PC-9 (cell line): Measurements from ENCODE around the gene CBFB. TPM values are rescaled to one million over a fixed set of nuclear protein-coding genes. Genes with fewer than 3 reads are reported as not detected.

Experiments
- BruUV-seq: library from RNA; stranded (reverse); fragments of 400-500 nt; replicated peaks from 2 replicates; lab custom pipeline; 2021; lab: Mats Ljungman, UMichigan
- CTCF ChIA-PET: fragments of 300-600 bp; sonication (Branson Sonifier 250); formaldehyde crosslinking; loops from one replicate; lab custom pipeline; 2022; ENCODE audit warnings: antibody characterized with exemption; lab: Charles Lee
- POLR2A ChIA-PET: fragments of 300-600 bp; sonication (Branson Sonifier 250); formaldehyde crosslinking; loops from one replicate; lab custom pipeline; 2022; ENCODE audit warnings: antibody characterized with exemption; ENCODE audit not compliant: unreplicated experiment; lab: Charles Lee
- DNase-seq, 2 experiments: peaks; one replicate each; pipeline versions ENCODE4 v3.0.0 to v3.0.0-alpha.2; 2015 to 2022; ENCODE audit warnings: mixed read lengths in 1 of 2
- H2AFZ ChIP-seq: fragments of 200-600 bp; sonication (generic); 2 replicates; pipeline ENCODE4 v1.8.1; 2017; ENCODE audit warnings: antibody characterized with exemption
- H3F3A ChIP-seq: fragments of 200-600 bp; sonication (generic); 2 replicates; pipeline ENCODE4 v1.8.1; 2017; ENCODE audit warnings: antibody characterized with exemption, mild to moderate bottlenecking, low read depth; ENCODE audit not compliant: insufficient read depth
- H3K27ac ChIP-seq: fragments of 200-600 bp; sonication (generic); 2 replicates; pipeline ENCODE4 v1.6.1; 2016; ENCODE audit warnings: mixed run types
- H3K27me3 ChIP-seq: fragments of 200-600 bp; sonication (generic); 2 replicates; pipeline ENCODE4 v1.6.1; 2016; ENCODE audit warnings: low read depth, mixed run types; ENCODE audit not compliant: insufficient read depth
- H3K36me3 ChIP-seq: fragments of 200-600 bp; sonication (generic); 2 replicates; pipeline ENCODE4 v1.6.1; 2016; ENCODE audit warnings: low read depth, mixed run types
- H3K4me1 ChIP-seq: fragments of 200-600 bp; sonication (generic); replicated peaks from 2 replicates; pipeline ENCODE4 v1.6.1; 2016; ENCODE audit warnings: mixed run types; ENCODE audit not compliant: insufficient read depth
- H3K4me2 ChIP-seq: fragments of 200-600 bp; sonication (generic); 2 replicates; pipeline ENCODE4 v1.6.1; 2017; ENCODE audit warnings: mixed run types
- H3K4me3 ChIP-seq: fragments of 200-600 bp; sonication (generic); 2 replicates; pipeline ENCODE4 v1.6.1; 2016; ENCODE audit warnings: mixed run types
- H3K79me2 ChIP-seq: fragments of 200-600 bp; sonication (generic); 2 replicates; pipeline ENCODE4 v1.6.1; 2017; ENCODE audit warnings: low read depth, mixed run types
- H3K9me2 ChIP-seq: fragments of 200-600 bp; sonication (generic); 2 replicates; pipeline ENCODE4 v1.8.1; 2017; ENCODE audit warnings: mild to moderate bottlenecking; ENCODE audit not compliant: insufficient read depth
- H3K9me3 ChIP-seq: fragments of 200-600 bp; sonication (generic); 2 replicates; pipeline ENCODE4 v1.8.1; 2016; ENCODE audit warnings: low read depth; ENCODE audit not compliant: insufficient read depth
- H4K20me1 ChIP-seq: fragments of 200-600 bp; sonication (generic); 2 replicates; pipeline ENCODE4 v1.8.1; 2017; ENCODE audit not compliant: insufficient read depth
- CTCF ChIP-seq: fragments of 200-600 bp; sonication (generic); conservative IDR thresholded peaks from 2 replicates; pipeline ENCODE4 v1.6.1; 2017; ENCODE audit warnings: mixed run types, antibody characterized with exemption, mild to moderate bottlenecking, moderate library complexity
- EZH2 ChIP-seq: fragments of 200-600 bp; sonication (generic); IDR thresholded peaks from 2 replicates; pipeline ENCODE4 v1.8.0; 2017; ENCODE audit warnings: antibody characterized with exemption, low read depth
- intact Hi-C: fragments of 100-400 bp; cut with micrococcal nuclease; formaldehyde crosslinking; loops from one replicate; pipeline ENCODE4 v1.10.0; 2022; ENCODE audit not compliant: unreplicated experiment
- total RNA-seq: library from RNA; stranded (reverse); gene quantifications from 2 replicates; pipeline ENCODE4 v1.2.3, GENCODE V29; 2021

The CBFB gene
- total RNA-seq, 1 experiment from 2014 or later: 63.3 TPM

GRCh38 chr16:67091906-67092566, 63.1 kb downstream of the CBFB start:
- no peak overlapping the region for H3K4me2 ChIP-seq
- H3K27me3 ChIP-seq: no peaks in the 10 kb centered on the region
- ChIA-PET CTCF (no interaction called here), POLR2A (no interaction called here)
- no peak overlapping the region for H2AFZ ChIP-seq
- 0 out of 2 replicates have a peak, but pooled peaks cover 6% of the 10 kb centered on the region for H3F3A ChIP-seq
- peaks cover 6% of the 10 kb centered on the region; the same call in 1 of the 2 replicates for H4K20me1 ChIP-seq
- no peaks in the 10 kb centered on the region for H3K9me3 ChIP-seq
- H3K4me3 ChIP-seq: no peak overlapping the region
- intact Hi-C loops: no loop called here
- no peak for TF ChIP-seq CTCF
- TF ChIP-seq EZH2: no peak
- BruUV-seq: no TSS peak
- H3K27ac ChIP-seq: no peak overlapping the region
- H3K9me2 ChIP-seq: no peaks in the 10 kb centered on the region
- no peak for DNase-seq
- H3K4me1 ChIP-seq: no peaks in the 10 kb centered on the region
- no peaks in the 10 kb centered on the region for H3K79me2 ChIP-seq
- H3K36me3 ChIP-seq: no peaks in the 10 kb centered on the region

DNA sequence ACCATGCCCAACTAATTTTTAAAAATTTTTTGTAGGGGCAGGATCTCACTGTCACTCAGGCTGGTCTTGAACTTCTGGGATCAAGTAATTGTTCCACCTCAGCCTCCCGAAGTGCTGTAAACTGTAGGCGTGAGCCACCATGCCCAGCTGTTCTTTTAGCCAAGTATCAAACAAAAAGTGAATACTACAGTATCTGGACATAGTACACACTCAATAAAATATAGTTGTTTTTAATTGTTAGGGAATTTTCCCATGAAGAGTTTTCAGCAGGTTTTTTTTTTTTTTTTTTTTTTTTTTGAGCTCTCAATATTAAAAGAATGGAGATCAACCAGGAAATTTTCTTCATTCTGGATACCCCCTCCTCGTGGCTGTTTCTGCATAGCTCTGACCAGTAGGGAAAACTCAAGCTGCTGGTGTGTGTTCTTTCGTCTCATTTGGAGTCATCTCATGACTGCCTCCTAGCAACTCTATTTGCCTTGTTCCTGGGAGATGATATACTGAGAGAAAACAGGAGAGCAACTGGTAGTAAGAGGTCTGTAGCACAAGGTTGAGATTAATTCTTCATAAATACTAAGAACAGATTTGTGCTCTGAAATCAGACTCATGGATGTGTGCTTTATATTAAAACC, 64.3 kb downstream of the CBFB start:
- CTCF ChIA-PET: interaction anchor here (0.6 kb wide), 2 partner anchors 19 to 119 kb away, joined by 3 to 5 read pairs; no protein-coding TSS in a partner anchor
- Histone ChIP-seq H3K4me2 (no peak overlapping the region), H4K20me1 (peaks cover 6% of the 10 kb centered on the region; the same call in 1 of the 2 replicates), H3F3A (peaks cover 13% of the 10 kb centered on the region; the same call in 1 of the 2 replicates), H3K4me1 (no peaks in the 10 kb centered on the region), H3K9me2 (no peaks in the 10 kb centered on the region), H3K9me3 (no peaks in the 10 kb centered on the region), H2AFZ (no peak overlapping the region), H3K79me2 (no peaks in the 10 kb centered on the region), H3K27me3 (no peaks in the 10 kb centered on the region), H3K36me3 (no peaks in the 10 kb centered on the region), H3K27ac (no peak overlapping the region), H3K4me3 (no peak overlapping the region)
- intact Hi-C loops: no loop called here
- no peak for DNase-seq
- no peak for TF ChIP-seq EZH2
- no peak for TF ChIP-seq CTCF
- POLR2A ChIA-PET: interaction anchor here (0.5 kb wide), 1 partner anchor 105 kb away, joined by 4 read pairs; no protein-coding TSS in a partner anchor
- no TSS peak for BruUV-seq

DNA sequence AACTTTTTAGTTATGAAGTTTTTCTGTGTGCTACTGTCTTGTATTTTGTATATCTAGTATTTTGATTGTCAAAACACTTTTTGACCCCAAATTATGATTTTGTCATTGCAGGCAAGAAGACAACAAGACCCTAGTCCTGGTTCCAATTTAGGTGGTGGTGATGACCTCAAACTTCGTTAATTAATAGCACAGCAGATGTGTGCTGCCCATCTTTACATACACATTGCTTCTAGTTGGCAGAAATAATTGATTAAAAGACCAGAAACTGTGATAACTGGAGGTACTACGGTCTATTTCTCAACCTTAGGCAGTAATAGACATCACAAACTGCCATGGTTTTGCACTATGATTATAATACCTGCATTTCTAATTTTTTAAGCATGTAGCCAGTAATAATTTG, 69.7 kb downstream of the CBFB start:
- Histone ChIP-seq H3K36me3 (0 out of 2 replicates have a peak, but pooled peaks cover 13% of the 10 kb centered on the region), H3K9me3 (no peaks in the 10 kb centered on the region), H3K4me2 (no peak overlapping the region), H4K20me1 (0 out of 2 replicates have a peak, but pooled peaks cover 3% of the 10 kb centered on the region), H3K9me2 (no peaks in the 10 kb centered on the region), H3K4me1 (no peaks in the 10 kb centered on the region), H3K79me2 (no peaks in the 10 kb centered on the region), H3K27ac (0 out of 2 replicates have a peak overlapping the region, but pooled peaks have one; percentile 6), H2AFZ (no peak overlapping the region), H3K4me3 (no peak overlapping the region), H3K27me3 (no peaks in the 10 kb centered on the region), H3F3A (peaks cover 37% of the 10 kb centered on the region; the same call in 1 of the 2 replicates)
- CTCF ChIA-PET: interaction anchor here (0.6 kb wide), 2 partner anchors 27 to 81 kb away, joined by 3 to 4 read pairs; no protein-coding TSS in a partner anchor
- no peak for TF ChIP-seq EZH2
- no peak for TF ChIP-seq CTCF
- POLR2A ChIA-PET: interaction anchor here (0.7 kb wide), 1 partner anchor 524 kb away, joined by 14 read pairs; no protein-coding TSS in a partner anchor
- no TSS peak for BruUV-seq
- DNase-seq: no peak
- intact Hi-C loops: loop anchor here (1.0 kb wide), 1 partner anchor 34 kb away; no protein-coding TSS in a partner anchor
